Putamen (tissue), 1 donor: ENCODE results near the gene OR56B4.
A peak's percentile ranks its signal among the peaks of the same experiment; 100 is the strongest.
"Not testable (repeated sequence)": the region's sequence is repeated elsewhere in the genome, so short reads cannot be mapped to it uniquely, and the experiment has no call there.

Experiments
- DNase-seq: peaks from one replicate; pipeline ENCODE4 v3.0.0-alpha.2; 2016; ENCODE audit warnings: low spot score

OR56B4 gene, protein sequence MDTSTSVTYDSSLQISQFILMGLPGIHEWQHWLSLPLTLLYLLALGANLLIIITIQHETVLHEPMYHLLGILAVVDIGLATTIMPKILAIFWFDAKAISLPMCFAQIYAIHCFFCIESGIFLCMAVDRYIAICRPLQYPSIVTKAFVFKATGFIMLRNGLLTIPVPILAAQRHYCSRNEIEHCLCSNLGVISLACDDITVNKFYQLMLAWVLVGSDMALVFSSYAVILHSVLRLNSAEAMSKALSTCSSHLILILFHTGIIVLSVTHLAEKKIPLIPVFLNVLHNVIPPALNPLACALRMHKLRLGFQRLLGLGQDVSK

DNA sequence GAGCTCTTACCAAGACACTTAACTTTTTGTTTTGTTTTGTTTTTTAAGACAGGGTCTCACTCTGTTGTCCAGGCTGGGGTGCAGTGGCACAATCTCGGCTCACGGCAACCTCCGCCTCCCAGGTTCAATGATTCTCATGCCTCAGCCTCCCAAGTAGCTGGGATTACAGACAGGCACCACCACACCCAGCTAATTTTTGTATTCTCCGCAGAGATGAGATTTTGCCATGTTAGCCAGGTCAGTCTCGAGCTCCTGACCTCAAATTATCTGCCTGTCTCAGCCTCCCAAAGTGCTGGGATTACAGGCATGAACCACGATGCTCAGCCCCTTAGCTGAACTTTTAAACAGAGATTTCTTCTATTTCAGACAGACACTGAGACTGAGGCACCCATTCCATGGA is at the start of gene OR56B4:
TSS of gene OR56B4 (plus strand) at position 301 of the 400 bp plus-strand sequence. CDS start at position 396, 95 bp downstream.
- not testable (repeated sequence) for DNase-seq

DNA sequence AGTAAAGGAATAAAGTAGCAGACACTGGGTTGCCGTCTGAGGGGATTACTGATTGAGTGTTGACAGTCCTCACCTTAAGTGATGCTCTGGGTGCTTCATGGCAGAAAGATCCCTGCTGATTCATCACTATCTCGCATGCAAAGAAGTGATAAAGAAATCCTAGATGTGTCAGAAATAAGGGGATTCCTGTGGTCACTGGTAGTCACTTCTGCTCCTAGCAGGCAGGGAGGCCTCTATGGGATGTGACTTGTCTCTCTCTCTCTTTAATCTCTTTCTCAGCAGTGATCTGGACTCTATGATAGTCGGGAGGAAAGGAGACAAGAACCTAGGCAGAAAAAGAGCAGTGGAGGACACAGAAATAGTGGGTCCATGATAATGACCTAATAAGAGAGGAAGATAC is 46.0 kb upstream of the OR56B4 start:
- no peak for DNase-seq

DNA sequence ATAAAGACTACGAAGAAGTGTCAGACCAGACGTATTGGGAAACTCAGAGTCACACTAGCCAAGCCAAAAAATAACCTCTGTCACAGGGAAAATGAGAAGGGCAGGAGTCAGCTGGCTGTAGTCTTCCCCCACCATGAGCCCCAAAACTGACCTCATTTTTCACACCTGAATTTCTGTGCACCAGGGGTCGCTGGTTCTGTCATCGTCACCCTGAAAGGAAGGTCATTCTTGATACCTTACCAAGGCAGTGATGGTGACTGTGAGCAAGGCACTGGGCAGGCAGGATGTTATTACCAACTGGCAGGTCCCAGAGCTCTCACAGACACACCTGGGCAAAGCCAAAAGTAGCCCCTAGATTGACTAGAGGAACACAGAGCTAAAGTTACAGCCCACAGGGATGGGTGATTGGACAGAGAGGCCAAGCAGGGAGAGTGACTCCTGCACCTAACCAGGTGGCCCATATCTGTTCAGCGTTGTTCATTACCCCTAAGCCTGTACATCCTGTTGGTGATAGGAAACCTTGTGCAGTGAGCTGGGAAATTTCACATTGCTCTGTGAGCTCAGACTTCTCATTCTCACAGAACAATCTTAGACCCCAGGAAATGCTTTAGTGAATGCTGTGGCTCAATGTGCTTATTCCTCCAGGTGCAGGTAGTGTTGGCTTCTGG is 44.7 kb upstream of the OR56B4 start:
- no peak for DNase-seq

DNA sequence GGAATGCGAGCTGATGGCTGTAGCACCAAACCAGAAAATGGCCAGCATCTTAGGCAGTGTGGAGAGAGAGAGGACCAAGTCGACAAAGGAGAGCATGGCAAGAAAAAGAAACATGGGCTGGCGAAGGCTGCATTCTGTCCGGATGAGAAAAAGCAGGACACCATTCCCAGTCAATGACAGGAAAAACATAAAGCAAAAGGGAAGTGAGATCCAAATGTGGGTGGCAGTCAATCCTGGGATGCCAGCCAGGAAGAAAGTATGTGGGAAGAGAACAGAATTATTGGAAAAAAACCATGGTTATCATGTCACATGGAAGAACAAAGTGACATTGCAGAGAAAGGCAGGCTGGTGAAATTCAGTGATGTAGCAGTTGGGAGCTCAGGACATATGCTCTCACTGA is 40.0 kb upstream of the OR56B4 start:
- DNase-seq = peak; percentile 58

GRCh38 chr11:6076443-6076842 is 31.0 kb upstream of the OR56B4 start:
- DNase-seq = not testable (repeated sequence)

- DNase-seq = no peak
Measured at GRCh38 chr11:6077723-6078122, 29.8 kb upstream of the OR56B4 start.

DNA sequence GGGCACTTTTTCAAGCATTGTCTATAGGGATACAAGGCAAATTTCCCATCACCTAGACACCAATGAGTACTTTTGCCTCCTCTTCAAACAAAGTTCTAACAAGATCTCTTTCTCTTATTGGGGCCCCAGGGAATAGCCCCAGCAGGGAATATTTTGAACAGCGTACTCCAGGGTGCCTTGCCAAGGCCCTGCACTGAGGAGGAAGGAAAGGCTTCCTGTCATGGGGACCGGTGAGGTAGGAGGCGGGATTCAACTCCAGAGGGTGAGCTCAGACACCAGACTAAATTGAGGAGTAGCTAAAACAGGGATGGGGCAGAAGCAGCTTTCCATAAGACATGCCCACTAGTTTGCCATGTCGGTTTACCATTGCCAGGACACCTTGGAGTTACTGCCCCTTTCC is 28.0 kb upstream of the OR56B4 start:
- DNase-seq = no peak

DNA sequence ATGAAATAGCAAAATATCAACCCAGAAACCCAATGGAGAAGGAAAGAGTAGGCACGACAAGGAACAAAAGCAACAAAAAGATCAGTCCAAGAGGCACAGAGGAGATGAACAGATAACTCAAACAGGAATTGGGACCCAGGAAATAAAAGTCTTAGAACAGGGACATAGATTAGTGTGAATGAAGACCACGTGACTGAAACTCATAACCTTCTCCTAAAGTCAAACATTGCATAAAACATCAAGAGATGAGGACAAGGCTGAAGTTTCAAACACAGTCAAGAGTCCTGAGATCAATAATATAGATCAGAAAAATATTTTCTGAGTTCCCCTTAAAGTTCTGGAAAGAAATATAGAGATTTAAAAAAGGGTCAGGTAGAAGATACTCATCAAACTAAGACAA is 24.4 kb upstream of the OR56B4 start:
- no peak for DNase-seq

DNA sequence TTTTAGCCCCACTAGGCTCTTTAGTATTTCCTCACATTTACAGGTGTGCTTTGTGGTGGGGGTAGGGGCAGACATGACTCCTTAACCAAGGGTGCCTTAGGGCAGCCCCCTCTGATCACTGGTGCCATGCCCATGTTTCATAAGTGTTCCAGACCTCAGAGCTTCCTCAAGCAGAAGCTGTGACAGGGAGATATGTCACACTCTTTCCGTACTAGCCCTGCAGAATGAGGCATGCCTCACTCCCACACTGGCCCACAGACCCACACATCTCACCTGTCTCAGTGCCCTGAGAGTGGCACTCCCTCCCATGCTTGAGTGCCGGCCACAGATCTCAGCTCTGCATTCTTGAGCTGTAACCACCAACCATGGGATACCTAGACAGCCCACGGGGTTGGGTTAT is 22.9 kb upstream of the OR56B4 start:
- no peak for DNase-seq

- no peak for DNase-seq
Measured at GRCh38 chr11:6094186-6094585, 13.3 kb upstream of the OR56B4 start.

DNA sequence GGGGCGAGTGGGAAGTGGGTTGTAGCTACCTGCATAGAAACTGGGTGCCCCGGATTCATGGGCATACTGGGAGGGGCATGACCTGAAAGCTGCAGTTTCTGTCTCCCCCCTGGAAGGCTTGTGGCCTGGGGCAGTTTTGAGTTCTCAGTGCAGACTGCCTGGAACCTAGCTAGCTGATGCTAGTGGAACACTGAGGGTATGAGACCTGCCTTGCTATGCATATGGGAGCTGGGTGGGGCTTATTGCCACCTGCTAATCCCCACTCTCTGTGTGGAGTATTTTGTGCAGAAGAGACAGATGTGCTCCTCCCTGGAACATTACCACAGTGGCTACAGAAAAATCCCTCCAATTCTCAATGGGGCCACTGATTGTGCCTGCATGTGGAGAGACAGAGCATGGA is 11.7 kb upstream of the OR56B4 start:
- no peak for DNase-seq

DNA sequence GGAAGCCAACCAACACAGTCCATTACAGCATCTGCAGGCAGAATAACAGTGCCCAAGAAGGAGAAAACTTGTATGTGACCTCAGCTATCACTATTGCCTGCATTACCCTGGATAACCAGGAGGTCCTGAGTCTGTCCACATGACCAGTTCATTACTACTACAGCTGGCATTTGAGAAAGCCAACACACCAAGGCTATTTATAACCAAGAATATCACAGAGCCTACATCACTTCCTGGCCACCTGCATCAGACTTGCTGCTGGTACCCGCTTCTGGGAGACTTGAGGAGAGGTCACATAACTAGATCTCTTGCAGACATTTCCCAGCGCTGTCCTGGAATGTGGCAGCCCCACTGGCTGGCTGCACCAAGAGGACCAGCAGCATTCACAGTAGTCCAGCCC is 11.1 kb upstream of the OR56B4 start:
- no peak for DNase-seq

GRCh38 chr11:6099577-6099976 is 7.9 kb upstream of the OR56B4 start:
- DNase-seq = no peak

GRCh38 chr11:6110011-6110410 is 2.5 kb downstream of the OR56B4 start:
- no peak for DNase-seq

DNA sequence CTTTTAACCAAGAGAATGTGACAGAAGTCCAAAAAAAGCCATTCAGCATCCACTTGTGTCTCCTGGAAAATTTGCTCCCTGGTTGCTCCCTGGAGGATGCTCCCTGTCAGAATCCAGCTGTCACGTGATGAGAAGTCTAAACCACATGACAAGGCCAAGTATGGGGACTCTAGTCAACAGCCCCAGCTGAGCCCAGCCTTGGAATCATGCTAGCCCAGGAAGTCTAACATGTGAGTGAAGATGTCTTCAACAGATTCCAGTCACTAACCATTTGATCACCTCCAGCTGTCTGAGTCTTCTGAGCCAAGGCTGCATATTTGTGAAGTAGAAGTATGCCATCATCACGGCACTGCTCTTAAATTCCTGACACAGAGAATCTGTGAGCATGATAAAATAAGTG is 4.2 kb downstream of the OR56B4 start:
- no peak for DNase-seq

GRCh38 chr11:6116638-6117037 is 9.2 kb downstream of the OR56B4 start:
- no peak for DNase-seq

- no peak for DNase-seq
Measured at GRCh38 chr11:6124245-6124644, 16.8 kb downstream of the OR56B4 start.

DNA sequence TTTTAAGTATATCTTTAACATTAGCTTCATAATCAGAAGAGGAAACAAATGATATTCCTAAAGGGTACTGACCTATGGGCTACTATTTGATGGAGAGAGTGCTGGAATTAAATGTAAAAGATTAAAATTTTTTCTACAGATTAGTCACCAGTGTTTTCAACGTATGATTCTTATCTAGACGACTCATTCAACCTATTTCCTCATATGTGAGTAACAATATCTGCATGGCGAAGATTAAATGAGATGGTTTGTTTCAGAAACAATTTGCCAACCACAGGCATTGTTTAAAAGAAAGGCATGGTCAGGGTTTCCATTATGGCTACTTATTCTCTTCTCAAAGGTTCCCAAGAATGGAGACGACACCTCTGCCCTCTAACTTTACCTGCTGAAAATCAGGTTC is 20.4 kb downstream of the OR56B4 start:
- DNase-seq = no peak

DNA sequence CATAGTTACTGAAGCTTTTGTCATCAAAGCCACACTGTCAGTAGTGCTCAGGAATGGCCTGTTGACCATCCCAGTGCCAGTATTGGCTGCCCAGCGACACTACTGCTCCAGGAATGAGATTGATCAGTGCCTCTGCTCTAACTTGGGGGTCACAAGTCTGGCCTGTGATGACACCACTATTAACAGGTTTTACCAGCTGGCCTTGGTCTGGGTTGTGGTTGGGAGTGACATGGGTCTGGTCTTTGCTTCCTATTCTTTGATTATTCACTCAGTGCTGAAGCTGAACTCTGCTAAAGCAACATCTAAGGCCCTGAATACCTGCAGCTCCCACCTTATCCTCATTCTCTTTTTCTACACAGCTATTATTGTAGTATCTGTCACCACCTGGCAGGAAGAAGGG is 21.5 kb downstream of the OR56B4 start:
- DNase-seq = no peak

DNA sequence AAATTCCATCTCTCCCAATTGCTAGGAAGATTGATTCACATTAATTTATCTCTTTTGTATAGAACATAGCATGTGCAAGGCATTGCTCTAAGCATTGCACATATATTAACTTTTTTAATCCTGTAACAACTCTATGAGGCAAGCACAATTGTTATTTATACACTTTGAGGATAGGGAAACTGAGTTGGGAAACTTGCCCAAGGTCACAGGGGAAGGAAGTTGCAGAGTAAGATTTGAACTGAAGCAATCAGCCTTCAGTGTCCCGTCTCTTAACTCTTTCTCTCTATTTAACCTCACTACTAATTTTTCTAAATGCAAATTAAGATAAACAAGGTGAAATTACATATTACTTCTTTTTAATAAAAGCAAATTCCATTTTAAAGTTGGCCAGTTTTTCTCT is 22.2 kb downstream of the OR56B4 start:
- DNase-seq = no peak

DNA sequence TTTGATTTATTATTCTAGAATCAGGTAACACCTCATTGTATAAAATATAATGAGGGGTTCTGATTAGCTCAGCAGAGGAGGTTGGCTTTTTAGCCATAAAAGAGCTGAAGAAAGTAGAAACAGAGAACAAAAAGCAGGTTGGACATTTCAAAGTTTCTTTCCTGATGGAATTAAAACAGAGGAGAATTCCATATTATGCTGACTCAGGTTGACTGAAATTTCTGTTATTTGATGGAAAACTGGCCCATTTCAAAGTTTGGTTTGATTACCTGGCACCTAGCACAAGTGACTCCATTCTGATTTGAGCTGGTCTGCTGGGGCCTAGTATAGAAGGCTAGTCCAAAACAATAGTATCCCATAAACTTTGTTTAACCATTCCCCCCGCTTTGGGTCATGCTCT is 24.9 kb downstream of the OR56B4 start:
- DNase-seq = no peak

GRCh38 chr11:6135936-6136335 is 28.5 kb downstream of the OR56B4 start:
- not testable (repeated sequence) for DNase-seq

GRCh38 chr11:6142936-6143335 is 35.5 kb downstream of the OR56B4 start:
- no peak for DNase-seq

- DNase-seq = not testable (repeated sequence)
Measured at GRCh38 chr11:6143737-6144136, 36.3 kb downstream of the OR56B4 start.
